ENCODE results near the gene ENPP3. TPM values are rescaled to one million over a fixed set of nuclear protein-coding genes. Genes with fewer than 3 reads are reported as not detected.

The ENPP3 gene
- polyA plus RNA-seq, 1 of the 3 experiments (the other 2 are of a cell fraction), result not detected

GRCh38 chr6:131600716-131601115, 36.4 kb upstream of the ENPP3 start:
- no peak overlapping the region for H3K9ac ChIP-seq
- TF ChIP-seq IRF3 (IDR thresholded peaks at IDR 0.05; ENCODE audit: low read depth, low read length), result no peak
- TF ChIP-seq RCOR1 (IDR thresholded peaks at IDR 0.05; ENCODE audit: low read length), result no peak
- TF ChIP-seq, protein P1, sequence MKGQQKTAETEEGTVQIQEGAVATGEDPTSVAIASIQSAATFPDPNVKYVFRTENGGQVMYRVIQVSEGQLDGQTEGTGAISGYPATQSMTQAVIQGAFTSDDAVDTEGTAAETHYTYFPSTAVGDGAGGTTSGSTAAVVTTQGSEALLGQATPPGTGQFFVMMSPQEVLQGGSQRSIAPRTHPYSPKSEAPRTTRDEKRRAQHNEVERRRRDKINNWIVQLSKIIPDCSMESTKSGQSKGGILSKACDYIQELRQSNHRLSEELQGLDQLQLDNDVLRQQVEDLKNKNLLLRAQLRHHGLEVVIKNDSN (IDR thresholded peaks at IDR 0.05; ENCODE audit: borderline replicate concordance, low read depth), result no peak
- no peak overlapping the region for H2AFZ ChIP-seq (ENCODE audit: low read depth)
- H3K27ac ChIP-seq (ENCODE audit: low read depth in 2 of 2, low read length in 1 of 2), result no peak overlapping the region
- no peaks in the 10 kb centered on the region for H3K9me2 ChIP-seq
- no peaks in the 10 kb centered on the region for H3K79me2 ChIP-seq (ENCODE audit: insufficient read depth)
- H4K20me1 ChIP-seq (ENCODE audit: insufficient read depth), result no peaks in the 10 kb centered on the region
- no peak overlapping the region for H3K4me2 ChIP-seq
- peaks cover 81 to 92% of the 10 kb centered on the region in 2 experiments for H3K36me3 ChIP-seq (replicated peaks in 1 of 2; ENCODE audit: control insufficient read depth in 1 of 2, insufficient read depth in 2 of 2, low read length in 1 of 2)
- H3K4me1 ChIP-seq (ENCODE audit: control insufficient read depth in 1 of 2, insufficient read depth in 2 of 2, low read depth in 1 of 2, low read length in 1 of 2), result no peaks in the 10 kb centered on the region
- no peaks in the 10 kb centered on the region for H3K9me3 ChIP-seq
- 93% methylated on average over 4 of the region's 4 CpGs for WGBS (ENCODE audit: low lambda C conversion rate)
- H3K27me3 ChIP-seq (ENCODE audit: insufficient read depth), result no peaks in the 10 kb centered on the region
- peaks cover 9% of the 10 kb centered on the region for H3F3A ChIP-seq (replicated peaks; ENCODE audit: insufficient read depth)
- no peak overlapping the region for H3K4me3 ChIP-seq (ENCODE audit: low read depth in 2 of 2, low read length in 1 of 2)
- POLR2A ChIA-PET, result no interaction called here
- DNase-seq, result no peak
- CTCF ChIA-PET, result interaction anchor here (1.0 to 2.9 kb wide), 3 partner anchors 9 to 28 kb away, joined by 3 to 17 read pairs (median 3); partner anchors contain the start of gene MED23

GRCh38 chr6:131602781-131603312, 34.3 kb upstream of the ENPP3 start:
- Histone ChIP-seq H3K27ac (ENCODE audit: low read depth in 2 of 2, low read length in 1 of 2) (peak overlapping the region in 1 of 2 experiments; percentile 9; a peak in 2 of 4 replicates), H3K4me2 (no peak overlapping the region), H3K36me3 (replicated peaks in 1 of 2; ENCODE audit: control insufficient read depth in 1 of 2, insufficient read depth in 2 of 2, low read length in 1 of 2) (peaks cover 76 to 91% of the 10 kb centered on the region in 2 experiments), H3K79me2 (ENCODE audit: insufficient read depth) (no peaks in the 10 kb centered on the region), H4K20me1 (ENCODE audit: insufficient read depth) (no peaks in the 10 kb centered on the region), H3K9ac (no peak overlapping the region), H3K4me1 (ENCODE audit: control insufficient read depth in 1 of 2, insufficient read depth in 2 of 2, low read depth in 1 of 2, low read length in 1 of 2) (no peaks in the 10 kb centered on the region), H3K4me3 (ENCODE audit: low read depth in 2 of 2, low read length in 1 of 2) (no peak overlapping the region), H3K9me3 (no peaks in the 10 kb centered on the region), H2AFZ (ENCODE audit: low read depth) (no peak overlapping the region), H3K27me3 (ENCODE audit: insufficient read depth) (no peaks in the 10 kb centered on the region), H3F3A (replicated peaks; ENCODE audit: insufficient read depth) (peaks cover 9% of the 10 kb centered on the region), H3K9me2 (no peaks in the 10 kb centered on the region)
- ChIA-PET CTCF (interaction anchor here (0.6 to 2.9 kb wide), 4 partner anchors 9 to 84 kb away, joined by 3 to 17 read pairs (median 3); partner anchors contain the start of gene MED23), POLR2A (no interaction called here)
- TF ChIP-seq RXRA (IDR thresholded peaks at IDR 0.05; ENCODE audit: borderline replicate concordance, low read depth) (peak; percentile 26; the same call in 1 of the 2 replicates), RFX5 (IDR thresholded peaks at IDR 0.05; ENCODE audit: low read length) (no peak), TEAD4 (IDR thresholded peaks at IDR 0.05; ENCODE audit: borderline replicate concordance, insufficient read depth) (no peak), MXI1 (IDR thresholded peaks at IDR 0.05; ENCODE audit: low read depth, low read length) (no peak), NRF1 (IDR thresholded peaks at IDR 0.05; ENCODE audit: low read depth, low read length) (no peak), SMC3 (IDR thresholded peaks at IDR 0.05; ENCODE audit: low read depth, low read length) (no peak), FOSL2 (IDR thresholded peaks at IDR 0.05; ENCODE audit: borderline replicate concordance, low read depth) (peak; percentile 63; the same call in 1 of the 2 replicates), JUND (IDR thresholded peaks at IDR 0.05) (0 out of 2 replicates have a peak, but pooled peaks have one; percentile 32), EP300 (IDR thresholded peaks at IDR 0.05; ENCODE audit: borderline replicate concordance in 1 of 2, low read depth in 1 of 2, low read length in 1 of 2) (no peak), YY1 (IDR thresholded peaks at IDR 0.05; ENCODE audit: low read depth) (no peak), NFIC (IDR thresholded peaks at IDR 0.05; ENCODE audit: borderline replicate concordance) (no peak)
- TF ChIP-seq, protein P1 (IDR thresholded peaks at IDR 0.05; ENCODE audit: borderline replicate concordance, low read depth), result no peak
- DNase-seq, result no peak
- 79% methylated on average over 1 of the region's 1 CpG for WGBS (ENCODE audit: low lambda C conversion rate)
